Activated T-helper 2 cell treated with anti-CD3 and anti-CD28 coated beads, Interferon-gamma antibody, Interleukin-2, Interleukin-4, amounts not matched to agents 10 μg/mL and 5 μg/mL and 100 μg/mL, durations not matched to agents 14 hours and 24 hours and 36 hours (primary cell): ENCODE results near the gene DNTTIP2. TPM values are rescaled to one million over a fixed set of nuclear protein-coding genes. Genes with fewer than 3 reads are reported as not detected.

Experiments
- DNase-seq: peaks from one replicate; pipeline ENCODE4 v3.0.0; 2021; ENCODE audit warnings: low spot score
- H3K27ac Mint-ChIP-seq: one replicate; pipeline ENCODE4 v1.8.0; 2021; ENCODE audit warnings: mixed read lengths
- H3K27me3 Mint-ChIP-seq: one replicate; pipeline ENCODE4 v1.8.0; 2021; ENCODE audit warnings: low read depth, mixed read lengths
- H3K36me3 Mint-ChIP-seq: one replicate; pipeline ENCODE4 v1.8.0; 2021; ENCODE audit warnings: low read depth, mixed read lengths
- H3K4me1 Mint-ChIP-seq: one replicate; pipeline ENCODE4 v1.8.0; 2021; ENCODE audit warnings: low read depth, mixed read lengths
- H3K4me3 Mint-ChIP-seq: one replicate; pipeline ENCODE4 v1.8.0; 2021; ENCODE audit warnings: low read depth, mild to moderate bottlenecking, moderate library complexity, mixed read lengths
- H3K9me3 Mint-ChIP-seq: one replicate; pipeline ENCODE4 v1.8.0; 2021; ENCODE audit warnings: mixed read lengths
- intact Hi-C: fragments of 100-400 bp; cut with micrococcal nuclease; formaldehyde crosslinking; loops from one replicate; pipeline ENCODE4 v1.15.1; 2023
- total RNA-seq: library from RNA; stranded (reverse); gene quantifications from 2 replicates; pipeline ENCODE4 v1.2.3, GENCODE V29; 2022

The DNTTIP2 gene
- total RNA-seq, 1 donor from 2014 or later = 85.5 TPM

DNA sequence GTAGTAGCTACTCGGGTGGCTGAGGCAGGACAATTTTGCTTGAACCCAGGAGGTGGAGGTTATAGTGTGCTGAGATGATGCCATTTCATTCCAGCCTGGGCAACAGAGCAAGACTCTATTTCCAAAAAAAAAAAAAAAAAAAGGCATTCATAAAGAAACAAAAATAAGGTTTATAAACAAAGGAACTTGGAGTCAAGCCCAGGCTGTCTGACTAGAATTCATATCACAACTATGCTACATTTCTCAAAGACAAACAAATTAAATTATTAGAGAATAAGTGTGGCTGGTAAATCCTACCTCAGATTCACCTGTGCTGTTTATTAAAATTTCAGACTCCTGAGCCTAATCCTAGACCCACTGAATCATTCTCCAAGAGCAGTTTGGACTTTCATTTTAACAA, 26.0 kb upstream of the DNTTIP2 start:
- Mint-ChIP-seq H3K9me3 (peaks cover 3% of the 10 kb centered on the region), H3K27me3 (no peaks in the 10 kb centered on the region), H3K4me3 (no peak overlapping the region), H3K27ac (no peak overlapping the region), H3K36me3 (peaks cover 36% of the 10 kb centered on the region), H3K4me1 (peaks cover 40% of the 10 kb centered on the region)
- intact Hi-C loops = no loop called here
- DNase-seq = no peak

DNA sequence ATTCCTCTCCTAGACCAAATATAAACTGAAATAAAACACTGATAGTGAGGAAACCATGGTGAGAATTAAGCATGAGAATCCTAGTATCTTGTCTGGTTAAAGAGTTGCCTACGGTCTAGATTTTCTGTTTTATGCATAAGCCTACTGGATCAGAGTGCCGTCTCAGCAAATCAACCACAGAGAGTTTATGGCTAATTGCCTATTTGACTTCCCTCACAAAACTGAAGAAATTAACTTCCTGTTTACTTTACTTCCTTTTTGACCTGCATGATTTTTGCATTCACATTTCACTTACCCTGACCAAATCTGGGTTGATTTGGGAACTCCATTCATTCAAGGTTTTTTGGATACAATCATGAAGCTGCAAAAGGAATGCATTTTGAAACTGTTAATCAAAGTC, 25.2 kb upstream of the DNTTIP2 start:
- Mint-ChIP-seq H3K36me3 (peaks cover 40% of the 10 kb centered on the region), H3K4me1 (peaks cover 42% of the 10 kb centered on the region), H3K27ac (peak overlapping the region; percentile 60), H3K27me3 (no peaks in the 10 kb centered on the region), H3K9me3 (no peaks in the 10 kb centered on the region), H3K4me3 (no peak overlapping the region)
- no peak for DNase-seq
- intact Hi-C loops = no loop called here

DNA sequence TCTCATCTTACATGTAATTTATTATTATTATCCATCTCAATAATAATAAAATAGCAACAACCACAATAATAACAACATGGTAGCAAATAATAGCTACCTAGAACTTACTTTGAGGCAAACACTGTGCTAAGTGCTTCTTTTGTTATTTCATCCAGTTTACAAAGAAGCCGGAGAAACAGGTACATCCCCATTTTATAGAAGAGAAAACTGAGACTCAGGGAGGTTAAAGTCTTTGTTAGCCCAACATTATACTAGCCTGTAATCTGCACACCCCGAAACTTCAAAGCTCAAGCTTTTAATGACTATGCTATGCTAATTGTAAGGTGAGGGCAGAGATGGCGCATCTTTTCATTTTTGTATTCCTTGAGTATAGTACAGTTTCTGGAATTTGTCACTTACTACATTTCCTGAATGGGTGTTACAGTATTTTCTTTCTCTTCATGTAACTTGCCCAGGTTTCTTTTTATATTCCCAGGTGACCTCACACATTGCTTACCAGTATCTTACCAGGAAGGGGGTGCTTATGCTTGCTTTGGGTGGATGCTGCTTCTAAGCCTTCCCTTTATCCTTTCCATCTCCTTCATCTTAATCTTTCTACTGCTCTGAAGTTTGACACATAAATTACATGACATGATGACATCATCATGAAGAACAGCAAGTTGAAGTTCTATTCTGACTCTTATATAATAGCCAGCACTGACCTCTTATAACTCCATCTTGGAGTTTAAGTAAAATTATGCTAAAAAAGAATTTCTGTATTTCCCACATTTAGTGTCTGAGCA, 21.9 kb upstream of the DNTTIP2 start:
- no peak overlapping the region for H3K4me3 Mint-ChIP-seq
- H3K36me3 Mint-ChIP-seq = peaks cover 38% of the 10 kb centered on the region
- no peaks in the 10 kb centered on the region for H3K9me3 Mint-ChIP-seq
- no peak overlapping the region for H3K27ac Mint-ChIP-seq
- no peak for DNase-seq
- intact Hi-C loops = no loop called here
- no peaks in the 10 kb centered on the region for H3K27me3 Mint-ChIP-seq
- peaks cover 23% of the 10 kb centered on the region for H3K4me1 Mint-ChIP-seq

DNA sequence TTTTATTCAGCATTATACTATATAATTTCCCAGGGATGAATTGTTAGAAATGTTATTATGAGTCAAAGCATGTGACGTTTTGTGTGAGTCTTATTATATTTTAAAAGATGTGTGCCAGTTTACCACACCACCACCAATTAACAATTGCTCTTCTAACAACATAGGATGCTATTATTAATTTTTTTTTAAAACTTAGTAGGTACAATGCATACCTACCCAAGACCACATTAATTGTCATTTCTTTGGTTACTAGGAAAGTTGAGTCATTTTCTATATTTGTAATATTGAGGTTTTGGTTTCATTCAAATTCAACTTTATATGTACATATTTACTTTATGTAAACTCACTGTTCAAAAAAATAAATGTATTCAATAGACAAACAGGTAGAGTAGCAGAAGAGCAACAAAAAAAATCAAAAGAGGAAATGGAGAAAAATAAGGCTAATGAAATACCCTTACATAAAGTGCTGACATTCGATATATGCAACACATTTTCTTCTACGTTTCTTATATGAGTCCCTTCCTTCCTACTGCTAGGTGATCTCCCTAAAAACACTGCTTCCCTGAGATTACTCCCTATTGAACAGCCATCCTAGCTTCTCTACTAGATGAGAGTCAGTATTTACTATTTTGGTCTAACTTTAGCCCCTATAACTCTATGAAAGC, 20.7 kb upstream of the DNTTIP2 start:
- H3K4me3 Mint-ChIP-seq = no peak overlapping the region
- no peak overlapping the region for H3K27ac Mint-ChIP-seq
- intact Hi-C loops = no loop called here
- peaks cover 18% of the 10 kb centered on the region for H3K4me1 Mint-ChIP-seq
- H3K36me3 Mint-ChIP-seq = peaks cover 40% of the 10 kb centered on the region
- DNase-seq = no peak
- H3K27me3 Mint-ChIP-seq = no peaks in the 10 kb centered on the region
- H3K9me3 Mint-ChIP-seq = no peaks in the 10 kb centered on the region

DNA sequence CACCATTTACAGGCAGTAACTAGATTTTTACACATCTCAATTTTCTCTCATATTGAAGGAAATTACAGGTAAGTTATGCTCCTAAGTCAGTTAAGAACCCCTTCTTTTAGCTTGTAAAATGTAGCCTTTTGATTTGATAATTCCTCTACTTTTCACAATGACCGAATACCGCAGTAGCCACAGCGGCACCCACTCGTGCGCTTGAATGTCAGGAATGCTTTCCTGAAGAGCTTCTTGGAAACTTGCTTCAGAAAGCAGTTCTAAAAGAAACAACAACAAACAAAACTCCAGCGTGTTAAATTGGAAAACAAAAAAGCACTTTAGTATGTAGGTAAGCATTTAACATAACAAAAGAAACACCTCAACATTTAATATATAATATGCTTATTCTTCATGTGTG, 9.9 kb upstream of the DNTTIP2 start:
- Mint-ChIP-seq H3K4me1 (no peaks in the 10 kb centered on the region), H3K36me3 (peaks cover 27% of the 10 kb centered on the region), H3K9me3 (no peaks in the 10 kb centered on the region), H3K4me3 (no peak overlapping the region), H3K27ac (no peak overlapping the region), H3K27me3 (no peaks in the 10 kb centered on the region)
- intact Hi-C loops = no loop called here
- no peak for DNase-seq

DNA sequence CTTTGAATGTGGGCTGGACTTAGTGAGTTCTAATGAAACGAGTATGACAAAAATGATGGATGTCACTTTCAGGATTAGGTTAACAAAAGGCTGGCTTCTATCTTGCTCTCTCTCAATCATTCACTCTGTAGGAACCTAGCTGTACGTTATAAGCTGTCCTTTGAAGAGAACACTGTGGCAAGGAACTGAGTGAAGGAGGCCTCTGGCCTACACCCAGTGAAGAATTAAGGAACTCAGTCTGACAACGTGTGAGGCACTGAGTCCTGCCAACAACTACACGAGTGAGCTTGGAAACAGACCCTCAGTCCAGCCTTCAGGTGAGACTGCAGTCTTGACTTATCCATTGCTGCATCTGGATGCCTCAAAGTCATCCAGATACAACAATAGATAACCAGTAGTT, 3.3 kb upstream of the DNTTIP2 start:
- no peaks in the 10 kb centered on the region for H3K9me3 Mint-ChIP-seq
- H3K27ac Mint-ChIP-seq = no peak overlapping the region
- H3K4me3 Mint-ChIP-seq = no peak overlapping the region
- no peaks in the 10 kb centered on the region for H3K27me3 Mint-ChIP-seq
- H3K36me3 Mint-ChIP-seq = peaks cover 28% of the 10 kb centered on the region
- peaks cover 17% of the 10 kb centered on the region for H3K4me1 Mint-ChIP-seq
- intact Hi-C loops = no loop called here
- DNase-seq = no peak

DNA sequence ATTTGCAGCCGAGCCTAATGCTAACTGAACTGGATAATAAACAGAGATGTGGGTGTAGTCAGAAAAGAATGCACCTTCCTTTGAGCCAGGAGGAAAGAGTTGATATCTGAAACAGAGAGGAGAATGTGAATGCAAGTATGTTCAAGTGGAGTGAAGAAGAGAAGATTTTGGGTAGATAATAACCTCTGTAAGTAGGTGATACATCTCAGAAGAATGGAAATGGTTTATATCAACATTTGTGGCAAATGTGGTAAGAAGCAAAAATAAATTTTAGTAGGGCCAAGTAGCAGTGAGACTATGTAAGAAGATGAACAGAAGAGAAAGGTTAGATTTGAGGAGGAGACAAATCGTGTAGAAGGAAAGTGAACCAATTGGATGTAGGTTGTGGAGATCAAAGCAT, 1.7 kb upstream of the DNTTIP2 start:
- no peak for DNase-seq
- no peak overlapping the region for H3K27ac Mint-ChIP-seq
- H3K4me3 Mint-ChIP-seq = no peak overlapping the region
- peaks cover 36% of the 10 kb centered on the region for H3K36me3 Mint-ChIP-seq
- peaks cover 28% of the 10 kb centered on the region for H3K4me1 Mint-ChIP-seq
- H3K27me3 Mint-ChIP-seq = no peaks in the 10 kb centered on the region
- H3K9me3 Mint-ChIP-seq = no peaks in the 10 kb centered on the region
- intact Hi-C loops = no loop called here

DNA sequence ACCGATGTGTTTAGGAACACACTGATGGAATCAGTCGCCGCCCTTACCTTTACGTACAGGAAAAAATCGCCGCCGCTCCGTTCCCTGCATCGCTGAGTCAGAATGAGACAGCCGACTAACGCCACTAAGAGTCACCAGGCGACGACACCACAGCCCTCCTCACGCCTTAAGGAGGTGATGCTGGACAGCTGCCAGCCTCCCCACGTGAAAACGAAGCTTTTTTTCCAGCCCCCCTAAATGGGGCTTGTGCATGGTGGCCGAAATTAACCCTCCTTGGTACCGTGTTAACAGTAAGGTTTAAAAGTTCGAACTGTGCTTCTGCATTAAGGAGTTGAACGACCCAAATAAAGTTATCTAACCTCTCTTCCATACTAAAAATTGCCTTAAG, 511 bp downstream of the DNTTIP2 start:
- Mint-ChIP-seq H3K36me3 (peaks cover 53% of the 10 kb centered on the region), H3K4me3 (peak overlapping the region; percentile 94), H3K27me3 (no peaks in the 10 kb centered on the region), H3K4me1 (peaks cover 32% of the 10 kb centered on the region), H3K27ac (peak overlapping the region; percentile 97), H3K9me3 (no peaks in the 10 kb centered on the region)
- intact Hi-C loops = loop anchor here (10.0 kb wide), 1 partner anchor 534 kb away; the partner anchor contains the start of gene DR1
- DNase-seq = peak; percentile 43

DNA sequence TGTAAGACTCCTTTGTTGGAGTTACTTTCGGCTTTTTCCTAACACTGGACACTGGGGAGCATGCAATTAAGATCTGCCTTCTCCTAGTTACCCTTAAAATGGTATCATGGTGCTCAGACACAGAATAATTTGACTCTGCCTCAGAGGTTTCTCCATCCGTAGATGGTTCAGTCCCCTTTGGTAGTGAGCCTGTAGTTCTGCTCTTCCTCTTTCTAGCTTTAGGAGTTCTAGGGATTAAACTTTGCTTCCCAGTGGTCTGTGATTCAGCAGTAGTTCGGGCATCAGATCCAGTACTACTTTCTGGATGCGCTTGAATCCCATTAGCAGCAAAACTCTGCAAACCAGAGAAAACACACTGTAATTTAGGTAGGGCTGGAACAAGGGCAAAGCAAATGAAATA, 1.5 kb downstream of the DNTTIP2 start:
- Mint-ChIP-seq H3K36me3 (peaks cover 54% of the 10 kb centered on the region), H3K27ac (peak overlapping the region; percentile 5), H3K4me1 (peaks cover 32% of the 10 kb centered on the region), H3K27me3 (no peaks in the 10 kb centered on the region), H3K4me3 (peak overlapping the region; percentile 94), H3K9me3 (no peaks in the 10 kb centered on the region)
- intact Hi-C loops = loop anchor here (10.0 kb wide), 1 partner anchor 533 kb away; the partner anchor contains the start of gene DR1
- DNase-seq = no peak

DNA sequence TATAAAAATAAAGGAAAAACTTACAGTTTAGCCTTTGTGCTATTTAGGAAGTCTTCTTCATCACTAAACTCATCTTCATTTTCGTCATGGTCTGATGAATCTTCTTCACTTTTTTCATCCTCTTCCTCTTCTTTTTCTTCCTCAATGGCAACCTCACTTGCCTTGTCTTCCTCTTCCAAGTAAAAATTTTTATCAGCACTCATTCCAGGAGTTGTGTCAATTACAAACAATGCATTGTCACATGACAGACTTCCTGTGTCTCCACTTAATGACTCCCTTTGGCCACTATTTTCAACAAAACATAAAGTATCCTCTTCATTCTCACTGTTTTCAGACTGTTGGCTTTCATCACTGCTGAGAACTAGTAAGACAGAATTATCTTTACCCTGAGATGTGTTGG, 2.8 kb downstream of the DNTTIP2 start:
- Mint-ChIP-seq H3K4me3 (peak overlapping the region; percentile 74), H3K4me1 (peaks cover 32% of the 10 kb centered on the region), H3K36me3 (peaks cover 67% of the 10 kb centered on the region), H3K27ac (peak overlapping the region; percentile 25), H3K9me3 (no peaks in the 10 kb centered on the region), H3K27me3 (no peaks in the 10 kb centered on the region)
- DNase-seq = no peak
- intact Hi-C loops = loop anchor here (10.0 kb wide), 1 partner anchor 531 kb away; the partner anchor contains the start of gene DR1

DNA sequence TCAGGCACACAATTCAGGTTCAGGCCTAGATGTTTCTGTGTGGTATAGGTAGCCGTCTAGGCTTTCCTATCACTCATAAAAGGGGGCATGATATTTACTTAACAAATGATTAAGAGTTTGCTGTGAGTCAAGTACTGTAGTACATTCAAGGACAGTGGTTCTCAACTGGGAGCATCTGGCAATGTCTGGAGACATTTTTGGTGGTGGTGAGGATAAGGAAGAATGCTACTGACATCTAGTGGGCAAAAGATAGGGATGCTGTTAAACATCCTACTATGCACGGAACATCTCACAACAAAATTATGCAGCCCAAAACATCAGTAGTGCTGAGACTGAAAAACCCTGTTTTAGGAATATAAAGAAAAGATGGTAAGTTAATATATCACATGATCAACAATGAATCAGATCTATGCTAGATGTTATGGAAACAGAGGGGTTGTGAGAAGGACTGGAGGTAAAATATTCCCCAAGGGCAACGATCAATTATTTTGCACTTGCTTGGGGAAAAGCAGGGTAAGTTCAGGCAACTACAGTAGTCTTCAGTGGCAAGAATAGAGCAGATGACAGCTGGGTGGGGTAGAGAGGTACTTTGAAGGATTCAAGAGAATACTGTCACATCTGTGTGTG, 4.9 kb downstream of the DNTTIP2 start:
- Mint-ChIP-seq H3K27ac (no peak overlapping the region), H3K4me1 (peaks cover 21% of the 10 kb centered on the region), H3K36me3 (peaks cover 84% of the 10 kb centered on the region), H3K27me3 (no peaks in the 10 kb centered on the region), H3K4me3 (no peak overlapping the region), H3K9me3 (no peaks in the 10 kb centered on the region)
- no peak for DNase-seq
- intact Hi-C loops = loop anchor here (10.0 kb wide), 1 partner anchor 529 kb away; the partner anchor contains the start of gene DR1

DNA sequence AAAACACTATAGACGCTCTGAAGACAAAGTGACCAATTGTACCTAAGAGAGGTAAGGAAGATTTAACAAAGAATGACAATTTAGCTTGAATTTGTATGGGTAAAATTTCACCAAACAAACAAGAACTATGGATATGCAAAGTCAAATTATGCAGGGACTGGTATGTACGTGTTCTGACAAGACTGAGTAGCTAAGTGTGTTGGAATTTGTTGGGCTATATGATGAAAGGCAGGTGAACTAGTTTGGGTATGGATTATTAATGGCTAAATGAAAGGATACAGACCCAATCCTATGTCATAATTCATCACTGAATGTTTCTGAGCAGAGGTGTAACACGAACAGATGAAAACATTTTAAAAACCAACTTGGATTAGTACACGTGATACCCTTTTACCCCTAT, 7.6 kb downstream of the DNTTIP2 start:
- no peak for DNase-seq
- H3K4me3 Mint-ChIP-seq = no peak overlapping the region
- H3K27ac Mint-ChIP-seq = no peak overlapping the region
- H3K36me3 Mint-ChIP-seq = peaks cover 78% of the 10 kb centered on the region
- no peaks in the 10 kb centered on the region for H3K27me3 Mint-ChIP-seq
- intact Hi-C loops = loop anchor here (10.0 kb wide), 1 partner anchor 527 kb away; the partner anchor contains the start of gene DR1
- H3K9me3 Mint-ChIP-seq = no peaks in the 10 kb centered on the region
- H3K4me1 Mint-ChIP-seq = peaks cover 6% of the 10 kb centered on the region

DNA sequence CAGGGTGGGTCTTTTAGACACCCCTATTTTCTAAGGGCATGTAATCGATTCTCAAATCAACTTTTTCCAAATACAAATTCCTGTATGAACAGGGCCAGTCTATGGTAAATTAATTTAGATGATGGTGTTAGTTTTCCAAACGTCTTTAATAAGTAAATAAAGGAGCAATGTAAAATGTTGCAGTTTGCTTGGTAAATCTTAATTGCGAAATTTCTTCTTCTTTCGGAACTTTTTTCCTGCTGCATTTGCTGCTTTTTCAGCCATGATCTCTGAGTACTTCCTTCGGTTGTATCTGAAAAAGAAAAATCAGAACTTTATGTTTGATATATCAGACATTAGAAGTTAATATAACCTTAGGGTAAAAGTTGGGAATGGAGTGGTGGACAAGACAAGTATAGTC, 9.4 kb downstream of the DNTTIP2 start:
- DNase-seq = no peak
- Mint-ChIP-seq H3K27ac (no peak overlapping the region), H3K27me3 (no peaks in the 10 kb centered on the region), H3K36me3 (peaks cover 64% of the 10 kb centered on the region), H3K9me3 (no peaks in the 10 kb centered on the region), H3K4me3 (no peak overlapping the region), H3K4me1 (peaks cover 4% of the 10 kb centered on the region)
- intact Hi-C loops = loop anchor here (10.0 kb wide), 1 partner anchor 525 kb away; the partner anchor contains the start of gene DR1
